Measurements from ENCODE around the gene SMIM35. TPM values are rescaled to one million over a fixed set of nuclear protein-coding genes. Genes with fewer than 3 reads are reported as not detected.

Gene SMIM35
- total RNA-seq, 2 donors from 2014 or later: not detected

Other genes starting within 250 kb of the SMIM35 start
- gene FXYD6, start 210.3 kb downstream of the SMIM35 start, total RNA-seq: 10 to 100 TPM; 31.2 to 37.6 TPM
- gene TMPRSS13, start 157.6 kb downstream of the SMIM35 start, total RNA-seq: under 1 TPM; 0.15 to 0.16 TPM
- gene IL10RA, start 100.6 kb downstream of the SMIM35 start, total RNA-seq: 10 to 100 TPM in 1 of 2 donors, 1 to 10 TPM in 1; 8.2 to 17.6 TPM
- gene TMPRSS4, start 9.9 kb downstream of the SMIM35 start, total RNA-seq: not detected
- 10 to 100 TPM in 1 of 2 donors, 1 to 10 TPM in 1; 5.9 to 11.3 TPM for gene SCN4B, start 65.9 kb upstream of the SMIM35 start, total RNA-seq
- gene SCN2B, start 89.7 kb upstream of the SMIM35 start, total RNA-seq: 10 to 100 TPM in 1 of 2 donors, 1 to 10 TPM in 1; 3.3 to 10.1 TPM
- 1 to 10 TPM; 2.5 to 5.3 TPM for gene JAML, start 138.0 kb upstream of the SMIM35 start, total RNA-seq
- 1 to 10 TPM; 1.0 to 1.1 TPM for gene MPZL3, start 165.4 kb upstream of the SMIM35 start, total RNA-seq
- gene MPZL2, start 177.3 kb upstream of the SMIM35 start, total RNA-seq: 10 to 100 TPM; 11.6 to 47.8 TPM
- gene CD3E, start 217.8 kb upstream of the SMIM35 start, total RNA-seq: 1 to 10 TPM; 1.6 to 3.7 TPM